IMR-90 (cell line): Measurements from ENCODE around the gene CCDC87. TPM values are rescaled to one million over a fixed set of nuclear protein-coding genes. Genes with fewer than 3 reads are reported as not detected.

Experiments
- ATAC-seq: fragments of 200-7000 bp; cut with Tn5 transposase; 2 replicates; pipeline ENCODE4 v1.9.1; 2020; ENCODE audit warnings: low read depth, mild to moderate bottlenecking, moderate library complexity
- BruUV-seq: library from RNA; stranded (reverse); fragments of 400-500 nt; replicated peaks from 2 replicates; lab custom pipeline; 2021; lab: Mats Ljungman, UMichigan
- CTCF ChIA-PET: fragments of 300-600 bp; formaldehyde crosslinking; extraction: SDS; loops from one replicate; lab custom pipeline; 2021; ENCODE audit warnings: antibody characterized with exemption; lab: Yijun Ruan, JAX
- POLR2A ChIA-PET: fragments of 300-600 bp; sonication (Branson Sonifier 250); formaldehyde crosslinking; loops from one replicate; lab custom pipeline; 2022; ENCODE audit warnings: antibody characterized with exemption; ENCODE audit not compliant: unreplicated experiment; lab: Charles Lee
- DNase-seq: peaks from one replicate; pipeline ENCODE4 v3.0.0; 2013
- H2AFZ ChIP-seq: replicated peaks from 2 replicates; pipeline ENCODE3; 2013; ENCODE audit warnings: low read length, mild to moderate bottlenecking; ENCODE audit not compliant: poor library complexity
- H2AK5ac ChIP-seq: 2 replicates; pipeline ENCODE4 v1.6.1; 2013; ENCODE audit warnings: low read depth, low read length, inconsistent platforms
- H2AK9ac ChIP-seq: replicated peaks from 2 replicates; pipeline ENCODE3; 2013; ENCODE audit warnings: mild to moderate bottlenecking, low read depth, low read length, moderate library complexity; ENCODE audit not compliant: poor library complexity
- H2BK120ac ChIP-seq: 2 replicates; pipeline ENCODE4 v1.6.1; 2013; ENCODE audit warnings: low read depth, low read length, inconsistent platforms
- H2BK15ac ChIP-seq: 3 replicates; pipeline ENCODE4 v1.6.1; 2013; ENCODE audit warnings: low read depth, low read length, inconsistent platforms
- H2BK20ac ChIP-seq: 2 replicates; pipeline ENCODE4 v1.6.1; 2013; ENCODE audit warnings: low read depth, mild to moderate bottlenecking, inconsistent platforms, low read length, moderate library complexity
- H2BK5ac ChIP-seq: 2 replicates; pipeline ENCODE4 v1.6.1; 2013; ENCODE audit warnings: mild to moderate bottlenecking, low read depth, low read length, inconsistent platforms; ENCODE audit not compliant: poor library complexity, severe bottlenecking
- H3K14ac ChIP-seq: replicated peaks from 2 replicates; pipeline ENCODE4 v1.6.1; 2013; ENCODE audit warnings: low read depth, low read length, inconsistent platforms
- H3K18ac ChIP-seq: 2 replicates; pipeline ENCODE4 v1.6.1; 2013; ENCODE audit warnings: low read depth, low read length, control low read depth
- H3K23ac ChIP-seq: 2 replicates; pipeline ENCODE4 v1.6.1; 2013; ENCODE audit warnings: low read depth, low read length, inconsistent platforms
- H3K27ac ChIP-seq: 2 replicates; pipeline ENCODE4 v1.5.1; 2013; ENCODE audit warnings: mild to moderate bottlenecking, control low read depth, low read length; ENCODE audit not compliant: insufficient read depth
- H3K27me3 ChIP-seq: 2 replicates; pipeline ENCODE4 v1.6.1; 2013; ENCODE audit warnings: low read length; ENCODE audit not compliant: control insufficient read depth, insufficient read depth
- H3K36me3 ChIP-seq: 2 replicates; pipeline ENCODE4 v1.6.1; 2013; ENCODE audit warnings: low read length, mixed read lengths; ENCODE audit not compliant: control insufficient read depth, insufficient read depth
- H3K4ac ChIP-seq: 2 replicates; pipeline ENCODE4 v1.6.1; 2013; ENCODE audit warnings: low read depth, low read length, inconsistent platforms
- H3K4me1 ChIP-seq: 2 replicates; pipeline ENCODE4 v1.6.1; 2013; ENCODE audit warnings: low read length, mixed read lengths; ENCODE audit not compliant: control insufficient read depth, insufficient read depth
- H3K4me2 ChIP-seq: 2 replicates; pipeline ENCODE4 v1.6.1; 2013; ENCODE audit warnings: low read depth, mild to moderate bottlenecking, control low read depth, low read length, moderate library complexity
- H3K4me3 ChIP-seq: 2 replicates; pipeline ENCODE4 v1.5.1; 2013; ENCODE audit warnings: low read depth, mild to moderate bottlenecking, control low read depth, low read length, moderate library complexity; ENCODE audit not compliant: insufficient read depth
- H3K56ac ChIP-seq: 2 replicates; pipeline ENCODE4 v1.6.1; 2013; ENCODE audit warnings: low read length, inconsistent platforms; ENCODE audit not compliant: insufficient read depth; ENCODE audit errors: extremely low read depth
- H3K79me1 ChIP-seq, 2 experiments: 2 replicates each; pipeline ENCODE4 v1.6.1; 2013; ENCODE audit warnings: low read length in 2 of 2, inconsistent platforms in 1 of 2, low read depth in 1 of 2
- H3K9ac ChIP-seq: 2 replicates; pipeline ENCODE4 v1.6.1; 2013; ENCODE audit warnings: low read depth, low read length, control low read depth
- H3K9me1 ChIP-seq: 2 replicates; pipeline ENCODE4 v1.6.1; 2013; ENCODE audit warnings: low read length, inconsistent platforms; ENCODE audit not compliant: insufficient read depth
- H3K9me3 ChIP-seq: 2 replicates; pipeline ENCODE4 v1.6.1; 2013; ENCODE audit warnings: low read length; ENCODE audit not compliant: control insufficient read depth, insufficient read depth
- H4K20me1 ChIP-seq: 2 replicates; pipeline ENCODE4 v1.6.1; 2013; ENCODE audit warnings: low read length, inconsistent platforms; ENCODE audit not compliant: insufficient read depth
- H4K5ac ChIP-seq: 2 replicates; pipeline ENCODE4 v1.6.1; 2013; ENCODE audit warnings: mild to moderate bottlenecking, low read depth, low read length, control low read depth
- H4K8ac ChIP-seq, 2 experiments: 2 replicates each; pipeline ENCODE4 v1.6.1; 2013; ENCODE audit warnings: low read depth in 2 of 2, low read length in 2 of 2, control low read depth in 1 of 2, inconsistent platforms in 1 of 2
- H4K91ac ChIP-seq: 2 replicates; pipeline ENCODE4 v1.6.1; 2013; ENCODE audit warnings: low read depth, low read length, inconsistent platforms; ENCODE audit not compliant: insufficient read depth
- BHLHE40 ChIP-seq: fragments of 150-350 bp; IDR thresholded peaks from 2 replicates; pipeline ENCODE4 v1.6.1; 2016; ENCODE audit warnings: mild to moderate bottlenecking, low read depth, low read length
- CEBPB ChIP-seq: IDR thresholded peaks from 2 replicates; pipeline ENCODE4 v1.6.1; 2012; ENCODE audit warnings: low read depth, low read length, improper control_type of control experiment
- CTCF ChIP-seq: conservative IDR thresholded peaks from 2 replicates; pipeline ENCODE4 v1.5.1; 2012; ENCODE audit warnings: mild to moderate bottlenecking, low read depth, low read length, improper control_type of control experiment
- MAFK ChIP-seq: IDR thresholded peaks from 2 replicates; pipeline ENCODE4 v1.6.1; 2012; ENCODE audit warnings: low read depth, low read length, improper control_type of control experiment
- MAZ ChIP-seq: IDR thresholded peaks from 2 replicates; pipeline ENCODE4 v1.6.1; 2012; ENCODE audit warnings: low read depth, mild to moderate bottlenecking, low read length, improper control_type of control experiment, moderate library complexity, borderline replicate concordance
- NFE2L2 ChIP-seq: fragments of 150-350 bp; IDR thresholded peaks from 2 replicates; pipeline ENCODE4 v1.6.1; 2016; ENCODE audit warnings: low read depth, mild to moderate bottlenecking, low read length
- POLR2A ChIP-seq: IDR thresholded peaks from 2 replicates; pipeline ENCODE4 v1.6.1; 2012; ENCODE audit warnings: mild to moderate bottlenecking, low read depth, low read length
- RAD21 ChIP-seq: IDR thresholded peaks from 2 replicates; pipeline ENCODE4 v1.6.1; 2012; ENCODE audit warnings: low read length, improper control_type of control experiment
- RCOR1 ChIP-seq: IDR thresholded peaks from 2 replicates; pipeline ENCODE4 v1.6.1; 2012; ENCODE audit warnings: mild to moderate bottlenecking, low read length, improper control_type of control experiment; ENCODE audit not compliant: insufficient replicate concordance
- RFX5 ChIP-seq: IDR thresholded peaks from 2 replicates; pipeline ENCODE4 v1.8.0; 2012; ENCODE audit warnings: low read depth, mild to moderate bottlenecking, low read length, moderate library complexity
- WGBS, 2 experiments: methylation state at CpG; one replicate each; pipeline versions ENCODE4 v1.1.5 to v1.1.7; 2013; ENCODE audit warnings: missing lambda C conversion rate in 2 of 2; ENCODE audit not compliant: insufficient read length in 1 of 2; ENCODE audit errors: extremely low coverage in 2 of 2; 5-methylcytosine and 5-hydroxymethylcytosine counted together
- dilution Hi-C: fragments of 300-500 bp; cut with HindIII; formaldehyde crosslinking; loops from one replicate; pipeline ENCODE4 v1.14.3; 2018; ENCODE audit warnings: low sequenced_read_pairs; ENCODE audit not compliant: unreplicated experiment
- in situ Hi-C: fragments of 300-500 bp; cut with MboI; formaldehyde crosslinking; loops from 3 replicates; pipeline ENCODE4 v1.14.3; 2019; ENCODE audit warnings: low sequenced_read_pairs, inconsistent platforms, mixed read lengths
- intact Hi-C: fragments of 100-400 bp; cut with micrococcal nuclease; formaldehyde crosslinking; loops from 2 replicates; pipeline ENCODE4 v1.10.0; 2022
- polyA plus RNA-seq, 3 experiments: library from polyadenylated mRNA; depleted of rRNA; stranded (reverse); fragments of >200 nt; gene quantifications; 2 replicates each; pipeline ENCODE4 v1.2.3, GENCODE V29; 2012; ENCODE audit warnings: low replicate concordance in 1 of 3
- total RNA-seq: library from RNA; depleted of rRNA; stranded (reverse); fragments of >200 nt; gene quantifications from 2 replicates; pipeline ENCODE4 v1.2.3, GENCODE V29; 2012

Gene CCDC87
- total and polyA plus RNA-seq, 2 of the 4 experiments (the other 2 are of a cell fraction): 0.18 to 0.19 TPM

DNA sequence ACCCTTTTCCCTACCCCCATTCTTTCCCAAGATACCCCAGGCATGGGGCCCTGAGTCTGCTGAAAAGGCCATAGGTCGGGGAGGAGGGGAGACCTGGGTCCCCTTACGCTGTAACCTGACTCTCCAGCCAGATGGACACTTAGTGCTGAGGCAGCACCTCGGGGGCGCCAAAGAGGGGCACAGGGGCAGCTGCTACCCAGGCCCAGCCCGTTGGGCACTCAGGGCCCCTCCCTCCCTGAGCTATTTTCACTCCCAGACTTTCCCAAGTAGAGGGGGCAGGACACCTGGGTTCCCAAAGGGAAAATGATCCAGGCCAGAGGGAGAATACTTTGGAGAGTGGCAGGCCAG, 45.2 kb downstream of the CCDC87 start:
- ATAC-seq (no peak), DNase-seq (no peak)
- H2BK15ac ChIP-seq: no peak overlapping the region
- no peak overlapping the region for H3K18ac ChIP-seq
- H4K5ac ChIP-seq: no peak overlapping the region
- no peaks in the 10 kb centered on the region for H3K9me1 ChIP-seq
- no peak overlapping the region for H3K4ac ChIP-seq
- no peak overlapping the region for H3K14ac ChIP-seq
- no peak overlapping the region for H4K91ac ChIP-seq
- intact Hi-C loops: loop anchor here (2.0 kb wide), 1 partner anchor 91 kb away; the partner anchor contains the start of gene RBM4
- H2BK20ac ChIP-seq: no peak overlapping the region
- no peak overlapping the region for H3K27ac ChIP-seq
- no peak overlapping the region for H3K4me3 ChIP-seq
- H3K4me1 ChIP-seq: peaks cover 6% of the 10 kb centered on the region
- H3K4me2 ChIP-seq: no peak overlapping the region
- H3K56ac ChIP-seq: no peak overlapping the region
- in situ Hi-C loops: no loop called here
- no peak overlapping the region for H2BK5ac ChIP-seq
- no peak overlapping the region for H3K9ac ChIP-seq
- TF ChIP-seq CEBPB (no peak), CTCF (no peak), RAD21 (no peak), RCOR1 (no peak), RFX5 (no peak), MAFK (no peak), NFE2L2 (no peak), BHLHE40 (no peak), MAZ (no peak), POLR2A (no peak)
- dilution Hi-C loops: no loop called here
- H2BK120ac ChIP-seq: no peak overlapping the region
- no peak overlapping the region for H2AK5ac ChIP-seq
- H3K36me3 ChIP-seq: peaks cover 1% of the 10 kb centered on the region; the same call in 1 of the 2 replicates
- ChIA-PET POLR2A (no interaction called here), CTCF (no interaction called here)
- no CpG with 5 or more reads among the region's 5 CpGs for WGBS, 2 experiments
- H2AK9ac ChIP-seq: no peak overlapping the region
- peaks cover 28% of the 10 kb centered on the region for H3K27me3 ChIP-seq
- no peak overlapping the region for H4K8ac ChIP-seq
- H3K23ac ChIP-seq: no peak overlapping the region
- H3K9me3 ChIP-seq: no peaks in the 10 kb centered on the region
- no peaks in the 10 kb centered on the region for H4K20me1 ChIP-seq
- no peak overlapping the region for H2AFZ ChIP-seq
- peaks cover 3 to 19% of the 10 kb centered on the region in 2 experiments; a peak in 2 of 4 replicates for H3K79me1 ChIP-seq
- no TSS peak for BruUV-seq
